Colonic mucosa (tissue), 4 donors: ENCODE measurements around the gene TAP1. TPM values are rescaled to one million over a fixed set of nuclear protein-coding genes. Genes with fewer than 3 reads are reported as not detected.

Experiments
- DNase-seq: peaks from one replicate; pipeline ENCODE4 v3.0.0-alpha.2; 2020
- H3K27ac ChIP-seq: fragments of 200-600 bp; one replicate; pipeline ENCODE4 v1.8.0; 2021
- H3K27me3 ChIP-seq: fragments of 200-600 bp; one replicate; pipeline ENCODE4 v1.8.0; 2021
- H3K36me3 ChIP-seq: fragments of 200-600 bp; one replicate; pipeline ENCODE4 v1.8.0; 2021
- H3K4me1 ChIP-seq: fragments of 200-600 bp; one replicate; pipeline ENCODE4 v1.8.0; 2021; ENCODE audit warnings: mild to moderate bottlenecking
- H3K4me3 ChIP-seq: fragments of 200-600 bp; one replicate; pipeline ENCODE4 v1.8.0; 2021
- H3K9ac ChIP-seq, 2 donors: one replicate each; pipeline ENCODE4 v1.7.0; 2013; ENCODE audit warnings: control low read depth in 2 of 2, low read depth in 2 of 2, low read length in 2 of 2
- H3K9me3 ChIP-seq: fragments of 200-600 bp; one replicate; pipeline ENCODE4 v1.8.0; 2021
- intact Hi-C: fragments of 100-400 bp; cut with DNase I; formaldehyde crosslinking; loops from one replicate; pipeline ENCODE4 v1.14.1; 2022
- total RNA-seq, 2 donors: library from RNA; stranded (reverse); fragmentation: NEBNext Ultra II Directional in 1 of 2; extraction: Animal tissue kit (Norgen Biotek cat#: 25700) in 1 of 2; gene quantifications; one replicate each; pipeline ENCODE4 v1.2.1, GENCODE V29; 2021
- TF ChIP-seq, protein P1 (sequence below): fragments of 200-600 bp; IDR thresholded peaks from one replicate; pipeline ENCODE4 v1.8.0; 2022; ENCODE audit warnings: antibody characterized with exemption, mild to moderate bottlenecking
- donor health status: healthy.
- donor health status: DM: no; HTN: no; CAD: no.
- donor health status: DM: no; HTN: no; CAD: no.

Gene TAP1
- total RNA-seq, 2 donors from 2014 or later: 86.9 to 128 TPM

DNA sequence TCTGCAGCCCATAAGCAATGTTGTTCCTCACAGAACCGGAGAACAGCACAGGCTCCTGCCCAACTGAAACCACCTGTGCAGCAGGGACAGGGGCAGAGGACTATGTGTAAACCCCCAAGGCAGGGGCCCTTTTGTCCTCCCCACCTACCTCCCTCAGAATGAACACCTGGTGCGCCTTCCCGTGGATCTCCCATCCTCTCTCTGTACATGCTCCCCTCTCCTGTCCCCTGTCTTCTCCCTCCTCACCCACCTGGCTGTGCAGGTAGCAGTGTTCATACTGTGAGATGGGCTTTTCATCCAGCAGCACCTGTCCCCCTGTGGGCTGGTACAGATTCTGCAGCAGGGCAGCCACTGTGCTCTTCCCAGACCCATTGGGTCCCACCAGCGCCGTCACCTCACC lies 23.5 kb downstream of the TAP1 start:
- TF ChIP-seq, protein P1, sequence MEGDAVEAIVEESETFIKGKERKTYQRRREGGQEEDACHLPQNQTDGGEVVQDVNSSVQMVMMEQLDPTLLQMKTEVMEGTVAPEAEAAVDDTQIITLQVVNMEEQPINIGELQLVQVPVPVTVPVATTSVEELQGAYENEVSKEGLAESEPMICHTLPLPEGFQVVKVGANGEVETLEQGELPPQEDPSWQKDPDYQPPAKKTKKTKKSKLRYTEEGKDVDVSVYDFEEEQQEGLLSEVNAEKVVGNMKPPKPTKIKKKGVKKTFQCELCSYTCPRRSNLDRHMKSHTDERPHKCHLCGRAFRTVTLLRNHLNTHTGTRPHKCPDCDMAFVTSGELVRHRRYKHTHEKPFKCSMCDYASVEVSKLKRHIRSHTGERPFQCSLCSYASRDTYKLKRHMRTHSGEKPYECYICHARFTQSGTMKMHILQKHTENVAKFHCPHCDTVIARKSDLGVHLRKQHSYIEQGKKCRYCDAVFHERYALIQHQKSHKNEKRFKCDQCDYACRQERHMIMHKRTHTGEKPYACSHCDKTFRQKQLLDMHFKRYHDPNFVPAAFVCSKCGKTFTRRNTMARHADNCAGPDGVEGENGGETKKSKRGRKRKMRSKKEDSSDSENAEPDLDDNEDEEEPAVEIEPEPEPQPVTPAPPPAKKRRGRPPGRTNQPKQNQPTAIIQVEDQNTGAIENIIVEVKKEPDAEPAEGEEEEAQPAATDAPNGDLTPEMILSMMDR: no peak
- Histone ChIP-seq H3K4me1 (no peaks in the 10 kb centered on the region), H3K36me3 (peaks cover 10% of the 10 kb centered on the region), H3K4me3 (no peak overlapping the region), H3K9ac (no peak overlapping the region), H3K27ac (no peak overlapping the region), H3K9me3 (no peaks in the 10 kb centered on the region), H3K27me3 (no peaks in the 10 kb centered on the region)
- intact Hi-C loops: no loop called here
- no peak for DNase-seq

DNA sequence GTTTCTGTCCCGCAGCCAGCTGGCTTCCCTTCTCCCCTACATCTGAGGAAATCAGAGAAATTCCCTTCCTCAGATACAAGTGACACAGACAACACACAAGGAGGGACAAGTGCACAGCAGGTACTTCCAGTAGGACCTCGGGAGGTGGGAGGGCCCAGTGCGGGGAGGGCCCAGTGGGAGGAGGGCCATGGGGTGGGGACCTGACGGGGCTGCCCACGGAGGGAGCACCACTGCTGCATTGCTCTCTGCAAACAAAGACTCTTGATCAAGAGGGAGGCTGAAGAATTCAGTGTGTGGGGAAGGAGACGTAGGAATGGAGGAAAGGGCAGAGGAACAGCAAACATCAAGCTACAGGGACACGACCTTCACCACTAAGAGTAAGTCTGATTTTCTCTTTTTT lies 24.0 kb downstream of the TAP1 start:
- TF ChIP-seq, protein P1: no peak
- no peaks in the 10 kb centered on the region for H3K9me3 ChIP-seq
- no peak for DNase-seq
- intact Hi-C loops: loop anchor here (5.0 kb wide), 1 partner anchor 38 kb away; no protein-coding TSS in a partner anchor
- no peak overlapping the region for H3K4me3 ChIP-seq
- H3K4me1 ChIP-seq: no peaks in the 10 kb centered on the region
- peaks cover 10% of the 10 kb centered on the region for H3K36me3 ChIP-seq
- no peaks in the 10 kb centered on the region for H3K27me3 ChIP-seq
- H3K9ac ChIP-seq: no peak overlapping the region
- no peak overlapping the region for H3K27ac ChIP-seq

DNA sequence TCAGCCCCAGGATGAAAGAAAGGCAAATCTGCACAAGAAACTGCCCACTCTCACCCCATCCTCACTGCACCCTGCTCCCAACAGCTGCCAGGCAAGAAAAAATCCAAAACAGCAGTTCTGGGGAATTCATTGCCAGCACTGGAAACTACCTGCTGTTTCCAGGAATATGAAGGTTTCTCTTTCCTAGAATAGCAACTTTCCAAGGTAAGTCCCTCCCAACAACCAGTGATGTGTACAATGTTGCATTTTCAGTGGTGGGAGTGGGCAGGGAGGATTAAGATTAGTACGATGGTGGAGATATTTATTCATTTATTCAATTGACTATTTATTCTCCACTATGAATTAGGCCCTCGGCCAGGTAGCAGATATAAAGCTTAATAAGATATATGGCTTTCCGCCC lies 26.5 kb downstream of the TAP1 start:
- TF ChIP-seq, protein P1: no peak
- Histone ChIP-seq H3K9ac (no peak overlapping the region), H3K4me1 (no peaks in the 10 kb centered on the region), H3K27me3 (no peaks in the 10 kb centered on the region), H3K36me3 (peaks cover 10% of the 10 kb centered on the region), H3K4me3 (no peak overlapping the region), H3K9me3 (no peaks in the 10 kb centered on the region), H3K27ac (no peak overlapping the region)
- intact Hi-C loops: loop anchor here (5.0 kb wide), 1 partner anchor 40 kb away; no protein-coding TSS in a partner anchor
- DNase-seq: no peak

DNA sequence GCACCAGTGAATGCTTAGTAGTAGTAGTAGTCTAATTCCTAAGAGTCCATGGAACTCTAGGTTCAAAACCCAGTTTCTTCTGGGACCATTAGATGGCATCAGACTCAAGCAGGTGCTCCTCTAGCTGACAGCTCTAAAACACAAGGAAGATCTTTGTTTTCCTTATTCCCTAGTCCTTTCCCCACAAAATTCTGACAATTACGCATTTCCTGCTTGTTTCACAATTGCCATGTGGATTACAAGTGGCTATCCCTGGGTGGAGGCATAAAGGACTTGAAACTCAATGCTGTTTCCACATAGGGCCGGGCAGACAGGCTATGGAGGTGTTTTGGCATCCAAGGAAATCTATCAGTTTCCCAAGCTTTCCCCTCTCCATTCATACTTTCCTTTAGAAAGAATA lies 27.5 kb downstream of the TAP1 start:
- Histone ChIP-seq H3K36me3 (peaks cover 10% of the 10 kb centered on the region), H3K4me1 (no peaks in the 10 kb centered on the region), H3K27ac (no peak overlapping the region), H3K4me3 (no peak overlapping the region), H3K9me3 (no peaks in the 10 kb centered on the region), H3K27me3 (no peaks in the 10 kb centered on the region), H3K9ac (no peak overlapping the region)
- no peak for DNase-seq
- intact Hi-C loops: loop anchor here (5.0 kb wide), 1 partner anchor 41 kb away; no protein-coding TSS in a partner anchor
- TF ChIP-seq, protein P1: peak; percentile 4

DNA sequence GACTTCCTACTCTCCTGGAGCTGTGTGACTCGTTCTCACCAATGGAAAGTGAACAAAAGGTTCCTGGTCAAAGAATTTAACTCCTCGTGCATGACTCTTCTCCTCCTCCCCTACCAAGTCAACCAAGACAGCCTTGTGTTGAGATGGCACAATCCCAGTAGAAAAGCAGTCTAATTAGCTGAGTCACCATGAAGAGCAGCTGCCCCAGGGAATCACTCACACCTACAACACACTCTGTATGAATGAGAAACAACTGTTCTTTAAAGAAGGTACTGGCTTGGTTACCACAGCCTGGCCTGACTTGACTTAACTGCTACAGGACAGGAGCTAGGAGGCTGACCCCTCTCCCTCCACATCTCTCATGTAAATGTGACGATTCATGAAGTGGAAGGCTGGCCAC lies 33.8 kb downstream of the TAP1 start:
- Histone ChIP-seq H3K9me3 (no peaks in the 10 kb centered on the region), H3K4me1 (no peaks in the 10 kb centered on the region), H3K4me3 (no peak overlapping the region), H3K27me3 (no peaks in the 10 kb centered on the region), H3K9ac (no peak overlapping the region), H3K36me3 (no peaks in the 10 kb centered on the region), H3K27ac (no peak overlapping the region)
- intact Hi-C loops: no loop called here
- TF ChIP-seq, protein P1: no peak
- DNase-seq: no peak

DNA sequence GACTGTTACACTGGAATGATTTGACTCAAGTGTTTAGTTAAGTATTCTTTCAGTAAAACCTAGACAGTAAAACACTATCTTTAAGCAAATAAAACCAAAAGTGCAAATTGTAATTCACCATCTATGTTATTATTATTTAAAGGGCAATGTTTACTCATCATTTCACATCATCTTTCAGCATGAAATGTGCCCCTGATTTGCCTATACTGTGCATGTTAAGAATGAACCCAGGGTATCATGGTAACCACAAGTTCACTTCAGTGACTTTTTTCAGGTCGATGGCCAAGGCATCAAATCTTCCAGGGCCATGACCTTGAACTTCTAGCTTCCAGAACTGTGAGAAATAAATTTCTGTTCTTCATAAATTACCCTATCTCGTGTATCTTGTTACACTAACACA lies 34.6 kb downstream of the TAP1 start:
- no peak overlapping the region for H3K4me3 ChIP-seq
- H3K27ac ChIP-seq: no peak overlapping the region
- no peaks in the 10 kb centered on the region for H3K4me1 ChIP-seq
- no peak overlapping the region for H3K9ac ChIP-seq
- TF ChIP-seq, protein P1: no peak
- H3K27me3 ChIP-seq: no peaks in the 10 kb centered on the region
- no peaks in the 10 kb centered on the region for H3K36me3 ChIP-seq
- no peaks in the 10 kb centered on the region for H3K9me3 ChIP-seq
- intact Hi-C loops: no loop called here
- no peak for DNase-seq
